Prostate gland (tissue), 2 donors: ENCODE measurements around the gene ANKRD50.

Source experiments
- CTCF ChIP-seq, 4 experiments: fragments of 200-600 bp in 2 of 4; fragments of 450-650 bp in 2 of 4; sonication (generic) in 2 of 4; IDR thresholded peaks; 1 replicate in 3 of 4; 2 replicates in 1 of 4; pipeline ENCODE4 v1.5.1; 2016 to 2019; ENCODE audit warnings: antibody characterized with exemption in 4 of 4, mild to moderate bottlenecking in 2 of 4, moderate library complexity in 2 of 4
- POLR2A ChIP-seq: fragments of 450-650 bp; IDR thresholded peaks from one replicate; pipeline ENCODE4 v1.6.1; 2016; ENCODE audit warnings: antibody characterized with exemption, mild to moderate bottlenecking
- POLR2AphosphoS5 ChIP-seq: sonication (generic); formaldehyde crosslinking; IDR thresholded peaks from one replicate; pipeline ENCODE4 v1.6.1; 2017; ENCODE audit warnings: antibody characterized with exemption

GRCh38 chr4:124710911-124711310 is 1.6 kb downstream of the ANKRD50 start:
- TF ChIP-seq POLR2A (no peak), CTCF (IDR thresholded peaks at IDR 0.05) (no peak), POLR2AphosphoS5 (no peak)
